Neural progenitor cell (in vitro differentiated cells): ENCODE data around the gene KCTD16.

Experiments used
- EZH2phosphoT487 ChIP-seq: fragments of 200-600 bp; sonication (generic); IDR thresholded peaks from 2 replicates; pipeline ENCODE4 v1.6.1; 2017; ENCODE audit warnings: antibody characterized with exemption
- TF ChIP-seq, protein P1 (sequence below): fragments of 200-600 bp; sonication (generic); IDR thresholded peaks from 2 replicates; pipeline ENCODE4 v1.5.1; 2017; ENCODE audit warnings: antibody characterized with exemption, mild to moderate bottlenecking

DNA sequence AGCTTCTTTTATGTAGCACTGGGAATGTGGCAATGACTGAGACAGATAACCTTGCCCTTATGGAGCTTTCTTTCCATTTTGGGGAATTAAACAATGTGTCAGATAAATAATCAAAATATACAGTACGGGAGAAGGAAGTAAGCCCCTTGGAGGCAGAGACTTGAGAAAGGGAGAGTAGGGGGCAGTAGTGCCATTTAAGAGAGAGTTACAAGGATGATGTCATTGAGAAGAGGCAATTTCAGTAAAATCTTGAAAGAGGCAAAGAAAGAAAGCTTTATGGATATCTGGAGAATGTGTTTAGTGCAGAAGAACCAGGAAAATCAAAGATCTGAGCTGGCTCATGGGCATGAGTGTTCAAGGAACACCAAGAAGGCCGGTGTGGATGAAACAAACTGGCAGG lies 77.3 kb downstream of the KCTD16 start:
- no peak for TF ChIP-seq EZH2phosphoT487
- TF ChIP-seq, protein P1, sequence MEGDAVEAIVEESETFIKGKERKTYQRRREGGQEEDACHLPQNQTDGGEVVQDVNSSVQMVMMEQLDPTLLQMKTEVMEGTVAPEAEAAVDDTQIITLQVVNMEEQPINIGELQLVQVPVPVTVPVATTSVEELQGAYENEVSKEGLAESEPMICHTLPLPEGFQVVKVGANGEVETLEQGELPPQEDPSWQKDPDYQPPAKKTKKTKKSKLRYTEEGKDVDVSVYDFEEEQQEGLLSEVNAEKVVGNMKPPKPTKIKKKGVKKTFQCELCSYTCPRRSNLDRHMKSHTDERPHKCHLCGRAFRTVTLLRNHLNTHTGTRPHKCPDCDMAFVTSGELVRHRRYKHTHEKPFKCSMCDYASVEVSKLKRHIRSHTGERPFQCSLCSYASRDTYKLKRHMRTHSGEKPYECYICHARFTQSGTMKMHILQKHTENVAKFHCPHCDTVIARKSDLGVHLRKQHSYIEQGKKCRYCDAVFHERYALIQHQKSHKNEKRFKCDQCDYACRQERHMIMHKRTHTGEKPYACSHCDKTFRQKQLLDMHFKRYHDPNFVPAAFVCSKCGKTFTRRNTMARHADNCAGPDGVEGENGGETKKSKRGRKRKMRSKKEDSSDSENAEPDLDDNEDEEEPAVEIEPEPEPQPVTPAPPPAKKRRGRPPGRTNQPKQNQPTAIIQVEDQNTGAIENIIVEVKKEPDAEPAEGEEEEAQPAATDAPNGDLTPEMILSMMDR: peak; percentile 19
